Forelimb muscle (tissue), 1 donor: ENCODE measurements around the gene PHKA2. TPM values are rescaled to one million over a fixed set of nuclear protein-coding genes. Genes with fewer than 3 reads are reported as not detected.
"Not testable (repeated sequence)": the region's sequence is repeated elsewhere in the genome, so short reads cannot be mapped to it uniquely, and the experiment has no call there.

Source experiments
- DNase-seq: peaks from one replicate; pipeline ENCODE4 v3.0.0-alpha.2; 2013; ENCODE audit warnings: low read depth
- polyA plus RNA-seq: library from polyadenylated mRNA; unstranded; fragments of 120-200 nt; gene quantifications from one replicate; pipeline ENCODE4 v1.2.1, GENCODE V29; 2013; ENCODE audit not compliant: insufficient read length

The PHKA2 gene
- polyA plus RNA-seq, 1 donor: 22.7 TPM

- DNase-seq: no peak
Measured at GRCh38 chrX:18872621-18873020, 111.3 kb downstream of the PHKA2 start.

DNA sequence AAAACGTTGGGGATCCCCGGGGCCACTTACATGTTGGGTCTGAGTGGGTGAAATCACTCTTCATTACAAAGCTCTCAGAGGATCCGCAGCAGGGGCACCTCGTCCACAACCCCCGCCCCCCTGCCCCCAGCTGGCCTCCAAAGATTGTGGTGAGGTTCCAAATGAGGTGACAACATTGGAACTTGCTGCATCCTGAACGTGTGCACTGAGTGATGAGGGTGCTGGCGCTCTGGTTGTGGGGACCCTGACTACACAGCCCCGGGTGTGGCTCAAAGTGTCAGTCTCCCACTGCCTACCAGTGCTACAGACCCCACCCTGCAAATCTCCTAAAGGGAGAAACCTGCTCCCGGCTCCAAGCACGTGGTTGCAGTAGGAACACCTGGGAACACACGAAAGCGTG lies 111.9 kb downstream of the PHKA2 start:
- DNase-seq: no peak

- no peak for DNase-seq
Measured at GRCh38 chrX:18871161-18871890, 112.6 kb downstream of the PHKA2 start.

DNA sequence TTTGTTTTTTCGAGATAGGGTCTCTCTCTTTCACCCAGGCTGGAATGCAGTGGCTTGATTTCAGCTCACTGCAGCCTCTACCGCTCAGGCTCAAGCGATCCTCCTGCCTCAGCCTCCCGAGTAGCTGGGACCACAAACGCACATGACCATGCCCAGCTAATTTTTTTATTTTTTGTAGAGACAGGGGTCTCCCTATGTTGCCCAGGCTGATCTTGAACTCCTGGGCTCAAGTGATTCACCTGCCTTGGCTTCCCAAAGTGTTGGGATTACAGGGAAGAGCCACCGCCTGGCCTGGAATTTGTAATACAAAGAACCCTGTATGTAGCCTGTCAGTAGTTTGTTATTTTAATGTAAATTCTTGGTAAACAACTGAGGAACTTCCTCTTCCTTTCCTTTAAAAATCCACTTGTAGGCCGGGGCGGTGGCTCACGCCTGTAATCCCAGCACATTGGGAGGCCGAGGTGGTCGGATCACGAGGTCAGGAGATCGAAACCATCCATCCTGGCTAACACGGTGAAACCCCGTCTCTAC lies 119.5 kb downstream of the PHKA2 start:
- DNase-seq: no peak

GRCh38 chrX:18861511-18861910 lies 122.4 kb downstream of the PHKA2 start:
- no peak for DNase-seq

DNA sequence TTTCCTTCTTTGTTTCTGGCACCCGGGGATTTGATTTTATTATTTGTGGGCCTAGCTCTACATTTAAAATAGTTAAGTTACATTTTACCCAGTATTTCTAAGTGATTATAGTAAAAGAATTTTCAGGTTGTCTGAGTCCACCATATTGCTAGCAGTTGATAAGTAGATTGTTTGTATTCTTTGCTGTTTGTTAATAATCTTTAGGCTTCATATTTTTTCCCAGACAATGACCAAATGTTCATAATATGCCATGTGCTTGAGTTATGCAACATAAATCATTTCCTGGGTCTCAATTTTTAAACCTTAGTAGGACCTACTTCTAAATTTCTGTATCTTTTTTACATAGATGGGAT lies 127.3 kb downstream of the PHKA2 start:
- DNase-seq: no peak

- DNase-seq: no peak
Measured at GRCh38 chrX:18855919-18856644, 127.8 kb downstream of the PHKA2 start.

- not testable (repeated sequence) for DNase-seq
Measured at GRCh38 chrX:18847901-18848300, 136.0 kb downstream of the PHKA2 start.

Other genes starting within 250 kb of the PHKA2 start
- gene ADGRG2, start 138.4 kb upstream of the PHKA2 start, polyA plus RNA-seq: 5.9 TPM